Mucosa of descending colon (tissue), 3 donors: Measurements from ENCODE around the gene THTPA. TPM values are rescaled to one million over a fixed set of nuclear protein-coding genes. Genes with fewer than 3 reads are reported as not detected.
A peak's percentile ranks its signal among the peaks of the same experiment; 100 is the strongest.

Experiments used
- ATAC-seq: fragments of 200-7000 bp; cut with Tn5 transposase; one replicate; pipeline ENCODE4 v1.9.1; 2020; ENCODE audit warnings: mild to moderate bottlenecking, moderate library complexity
- DNase-seq, 3 donors: peaks; one replicate each; pipeline ENCODE4 v3.0.0-alpha.2; 2020
- H3K36me3 ChIP-seq: fragments of 200-600 bp; one replicate; pipeline ENCODE4 v1.8.0; 2021; ENCODE audit warnings: low read depth, mild to moderate bottlenecking
- H3K4me1 ChIP-seq: fragments of 200-600 bp; one replicate; pipeline ENCODE4 v1.8.0; 2021; ENCODE audit warnings: low read depth, mild to moderate bottlenecking
- H3K4me3 ChIP-seq: fragments of 200-600 bp; one replicate; pipeline ENCODE4 v1.8.0; 2021; ENCODE audit warnings: mild to moderate bottlenecking
- H3K9me3 ChIP-seq: fragments of 200-600 bp; one replicate; pipeline ENCODE4 v1.8.0; 2021; ENCODE audit warnings: mild to moderate bottlenecking
- CTCF ChIP-seq: fragments of 200-600 bp; IDR thresholded peaks from one replicate; pipeline ENCODE4 v1.8.0; 2022; ENCODE audit warnings: antibody characterized with exemption, mild to moderate bottlenecking
- intact Hi-C, 2 donors: fragments of 100-400 bp; cut with DNase I in 1 of 2; cut with micrococcal nuclease in 1 of 2; formaldehyde crosslinking; loops; one replicate each; pipeline versions ENCODE4 v1.11.0 to v1.11.1; 2022; cut with DNase I, micrococcal nuclease
- total RNA-seq, 3 donors: library from RNA; stranded (reverse); fragmentation: NEBNext Ultra II Directional in 2 of 3; extraction: Animal tissue kit (Norgen Biotek cat#: 25700) in 2 of 3; gene quantifications; one replicate each; pipeline versions ENCODE4 v1.2.1 to v1.2.4, GENCODE V29; 2021 to 2023
- donor health status: DM: no; HTN: no; CAD: no; lungs with moderate emphysema.
- donor health status: DM: no; HTN: no; CAD: no.
- donor health status: DM: no; HTN: yes; CAD: no.

THTPA gene
- total RNA-seq, 3 donors from 2014 or later, result 16.8 to 17.4 (median 17.4) TPM

- H3K9me3 ChIP-seq, result no peaks in the 10 kb centered on the region
- H3K4me3 ChIP-seq, result no peak overlapping the region
- DNase-seq, result peak in 1 of 3 donors; percentile 39
- intact Hi-C loops, result no loop called here
- no peak for ATAC-seq
- no peaks in the 10 kb centered on the region for H3K4me1 ChIP-seq
- no peak for TF ChIP-seq CTCF
- no peaks in the 10 kb centered on the region for H3K36me3 ChIP-seq
Measured at GRCh38 chr14:23568600-23569331, 12.7 kb downstream of the THTPA start.

GRCh38 chr14:23569443-23570151 lies 13.5 kb downstream of the THTPA start:
- ATAC-seq, result no peak
- no peaks in the 10 kb centered on the region for H3K9me3 ChIP-seq
- intact Hi-C loops, result no loop called here
- no peak for DNase-seq
- H3K36me3 ChIP-seq, result no peaks in the 10 kb centered on the region
- H3K4me1 ChIP-seq, result no peaks in the 10 kb centered on the region
- no peak overlapping the region for H3K4me3 ChIP-seq
- no peak for TF ChIP-seq CTCF

GRCh38 chr14:23570806-23571483 lies 14.9 kb downstream of the THTPA start:
- no peak for TF ChIP-seq CTCF
- Histone ChIP-seq H3K9me3 (no peaks in the 10 kb centered on the region), H3K4me1 (no peaks in the 10 kb centered on the region), H3K4me3 (no peak overlapping the region), H3K36me3 (no peaks in the 10 kb centered on the region)
- DNase-seq, result no peak
- ATAC-seq, result no peak
- intact Hi-C loops, result no loop called here

- no peak for ATAC-seq
- no peak overlapping the region for H3K4me3 ChIP-seq
- no peak for TF ChIP-seq CTCF
- intact Hi-C loops, result no loop called here
- H3K36me3 ChIP-seq, result no peaks in the 10 kb centered on the region
- H3K4me1 ChIP-seq, result peaks cover 8% of the 10 kb centered on the region
- H3K9me3 ChIP-seq, result no peaks in the 10 kb centered on the region
- no peak for DNase-seq
Measured at GRCh38 chr14:23571701-23572523, 15.8 kb downstream of the THTPA start.

GRCh38 chr14:23572524-23572828 lies 16.4 kb downstream of the THTPA start:
- no peaks in the 10 kb centered on the region for H3K36me3 ChIP-seq
- peaks cover 13% of the 10 kb centered on the region for H3K4me1 ChIP-seq
- intact Hi-C loops, result no loop called here
- no peaks in the 10 kb centered on the region for H3K9me3 ChIP-seq
- no peak overlapping the region for H3K4me3 ChIP-seq
- DNase-seq (no peak), ATAC-seq (no peak)
- no peak for TF ChIP-seq CTCF
